Peyer's patch (tissue), 4 donors: ENCODE measurements around the gene CNTRL.

Source experiments
- CTCF ChIP-seq, 6 experiments: fragments of 450-650 bp in 4 of 6; fragments of 200-600 bp in 2 of 6; sonication (generic) in 1 of 6; IDR thresholded peaks; one replicate each; pipeline ENCODE4 v1.5.1; 2017 to 2019; ENCODE audit warnings: antibody characterized with exemption in 6 of 6, mild to moderate bottlenecking in 3 of 6, moderate library complexity in 1 of 6
- POLR2A ChIP-seq, 2 donors: fragments of 450-650 bp; IDR thresholded peaks; one replicate each; pipeline ENCODE4 v1.5.1; 2017; ENCODE audit warnings: antibody characterized with exemption in 2 of 2, mild to moderate bottlenecking in 2 of 2, moderate library complexity in 2 of 2

GRCh38 chr9:121153642-121154041 is 78.9 kb downstream of the CNTRL start:
- TF ChIP-seq POLR2A (IDR thresholded peaks at IDR 0.05) (no peak), CTCF (IDR thresholded peaks at IDR 0.05) (no peak)
